ENCODE measurements around the gene RASL11B. TPM values are rescaled to one million over a fixed set of nuclear protein-coding genes. Genes with fewer than 3 reads are reported as not detected.

RASL11B gene
- total and polyA plus RNA-seq, 10 of the 15 experiments (the other 5 are each of a cell fraction or from before 2014, with no cell fraction given), result 0.06 to 0.45 (median 0.08) TPM; not detected in 5

- TF ChIP-seq SMARCA5 (IDR thresholded peaks at IDR 0.05) (no peak), EGR1 (IDR thresholded peaks at IDR 0.05; ENCODE audit: borderline replicate concordance in 1 of 2, low read depth in 2 of 2, low read length in 2 of 2) (peak in 1 of 2 experiments; percentile 83; a peak in 2 of 3 replicates), ETV6 (conservative IDR thresholded peaks at IDR 0.05 in 1 of 2, IDR thresholded peaks at IDR 0.05 in 1 of 2; ENCODE audit: borderline replicate concordance in 1 of 2, low read depth in 1 of 2) (no peak), USF2 (IDR thresholded peaks at IDR 0.05; ENCODE audit: borderline replicate concordance, low read depth, low read length) (no peak), PAX8 (IDR thresholded peaks at IDR 0.05) (no peak), CEBPB (IDR thresholded peaks at IDR 0.05; ENCODE audit: borderline replicate concordance in 1 of 2, low read depth in 2 of 2, low read length in 2 of 2) (no peak), MTA2 (IDR thresholded peaks at IDR 0.05; ENCODE audit: low read depth) (no peak), ZNF274 (IDR thresholded peaks at IDR 0.05; ENCODE audit: insufficient read depth, insufficient read length) (no peak), SREBF1 (IDR thresholded peaks at IDR 0.05; ENCODE audit: low read length) (no peak), BHLHE40 (IDR thresholded peaks at IDR 0.05; ENCODE audit: borderline replicate concordance in 1 of 2, low read depth in 2 of 2, low read length in 1 of 2) (peak in 1 of 2 experiments; percentile 25; a peak in 1 of 4 replicates), TCF7 (IDR thresholded peaks at IDR 0.05; ENCODE audit: borderline replicate concordance) (no peak), MEF2B (IDR thresholded peaks at IDR 0.05; ENCODE audit: partially characterized antibody, poor library complexity, severe bottlenecking) (no peak), USF1 (IDR thresholded peaks at IDR 0.05; ENCODE audit: borderline replicate concordance, extremely low read length, insufficient read depth, low read depth, low read length) (no peak), SMAD5 (IDR thresholded peaks at IDR 0.05; ENCODE audit: low read depth) (no peak), FOXK2 (IDR thresholded peaks at IDR 0.05) (no peak), NRF1 (conservative IDR thresholded peaks at IDR 0.05; ENCODE audit: low read depth, low read length) (no peak)
- TF ChIP-seq, protein P1, sequence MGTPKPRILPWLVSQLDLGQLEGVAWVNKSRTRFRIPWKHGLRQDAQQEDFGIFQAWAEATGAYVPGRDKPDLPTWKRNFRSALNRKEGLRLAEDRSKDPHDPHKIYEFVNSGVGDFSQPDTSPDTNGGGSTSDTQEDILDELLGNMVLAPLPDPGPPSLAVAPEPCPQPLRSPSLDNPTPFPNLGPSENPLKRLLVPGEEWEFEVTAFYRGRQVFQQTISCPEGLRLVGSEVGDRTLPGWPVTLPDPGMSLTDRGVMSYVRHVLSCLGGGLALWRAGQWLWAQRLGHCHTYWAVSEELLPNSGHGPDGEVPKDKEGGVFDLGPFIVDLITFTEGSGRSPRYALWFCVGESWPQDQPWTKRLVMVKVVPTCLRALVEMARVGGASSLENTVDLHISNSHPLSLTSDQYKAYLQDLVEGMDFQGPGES (IDR thresholded peaks at IDR 0.05), result no peak
- TF ChIP-seq, protein P2, sequence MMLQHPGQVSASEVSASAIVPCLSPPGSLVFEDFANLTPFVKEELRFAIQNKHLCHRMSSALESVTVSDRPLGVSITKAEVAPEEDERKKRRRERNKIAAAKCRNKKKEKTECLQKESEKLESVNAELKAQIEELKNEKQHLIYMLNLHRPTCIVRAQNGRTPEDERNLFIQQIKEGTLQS (IDR thresholded peaks at IDR 0.05; ENCODE audit: borderline replicate concordance, extremely low read depth, low read depth, low read length), result no peak
- TF ChIP-seq, protein P3, sequence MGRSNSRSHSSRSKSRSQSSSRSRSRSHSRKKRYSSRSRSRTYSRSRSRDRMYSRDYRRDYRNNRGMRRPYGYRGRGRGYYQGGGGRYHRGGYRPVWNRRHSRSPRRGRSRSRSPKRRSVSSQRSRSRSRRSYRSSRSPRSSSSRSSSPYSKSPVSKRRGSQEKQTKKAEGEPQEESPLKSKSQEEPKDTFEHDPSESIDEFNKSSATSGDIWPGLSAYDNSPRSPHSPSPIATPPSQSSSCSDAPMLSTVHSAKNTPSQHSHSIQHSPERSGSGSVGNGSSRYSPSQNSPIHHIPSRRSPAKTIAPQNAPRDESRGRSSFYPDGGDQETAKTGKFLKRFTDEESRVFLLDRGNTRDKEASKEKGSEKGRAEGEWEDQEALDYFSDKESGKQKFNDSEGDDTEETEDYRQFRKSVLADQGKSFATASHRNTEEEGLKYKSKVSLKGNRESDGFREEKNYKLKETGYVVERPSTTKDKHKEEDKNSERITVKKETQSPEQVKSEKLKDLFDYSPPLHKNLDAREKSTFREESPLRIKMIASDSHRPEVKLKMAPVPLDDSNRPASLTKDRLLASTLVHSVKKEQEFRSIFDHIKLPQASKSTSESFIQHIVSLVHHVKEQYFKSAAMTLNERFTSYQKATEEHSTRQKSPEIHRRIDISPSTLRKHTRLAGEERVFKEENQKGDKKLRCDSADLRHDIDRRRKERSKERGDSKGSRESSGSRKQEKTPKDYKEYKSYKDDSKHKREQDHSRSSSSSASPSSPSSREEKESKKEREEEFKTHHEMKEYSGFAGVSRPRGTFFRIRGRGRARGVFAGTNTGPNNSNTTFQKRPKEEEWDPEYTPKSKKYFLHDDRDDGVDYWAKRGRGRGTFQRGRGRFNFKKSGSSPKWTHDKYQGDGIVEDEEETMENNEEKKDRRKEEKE (IDR thresholded peaks at IDR 0.05), result no peak
- TF ChIP-seq, protein P4, sequence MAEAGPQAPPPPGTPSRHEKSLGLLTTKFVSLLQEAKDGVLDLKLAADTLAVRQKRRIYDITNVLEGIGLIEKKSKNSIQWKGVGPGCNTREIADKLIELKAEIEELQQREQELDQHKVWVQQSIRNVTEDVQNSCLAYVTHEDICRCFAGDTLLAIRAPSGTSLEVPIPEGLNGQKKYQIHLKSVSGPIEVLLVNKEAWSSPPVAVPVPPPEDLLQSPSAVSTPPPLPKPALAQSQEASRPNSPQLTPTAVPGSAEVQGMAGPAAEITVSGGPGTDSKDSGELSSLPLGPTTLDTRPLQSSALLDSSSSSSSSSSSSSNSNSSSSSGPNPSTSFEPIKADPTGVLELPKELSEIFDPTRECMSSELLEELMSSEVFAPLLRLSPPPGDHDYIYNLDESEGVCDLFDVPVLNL (IDR thresholded peaks at IDR 0.05; ENCODE audit: low read depth, low read length), result 0 out of 2 replicates have a peak, but pooled peaks have one; percentile 33
Measured at GRCh38 chr4:52861879-52862616, at the start of gene RASL11B (continued).
